Activated T-cell treated with anti-CD3 and anti-CD28 coated beads for 1 hour (primary cell): ENCODE data around the gene CTNNB1.
"Not testable (repeated sequence)": the region's sequence is repeated elsewhere in the genome, so short reads cannot be mapped to it uniquely, and the experiment has no call there.

Experiments used
- DNase-seq: peaks from one replicate; pipeline ENCODE4 v3.0.0-alpha.2; 2020; ENCODE audit warnings: low read depth

Gene CTNNB1

DNA sequence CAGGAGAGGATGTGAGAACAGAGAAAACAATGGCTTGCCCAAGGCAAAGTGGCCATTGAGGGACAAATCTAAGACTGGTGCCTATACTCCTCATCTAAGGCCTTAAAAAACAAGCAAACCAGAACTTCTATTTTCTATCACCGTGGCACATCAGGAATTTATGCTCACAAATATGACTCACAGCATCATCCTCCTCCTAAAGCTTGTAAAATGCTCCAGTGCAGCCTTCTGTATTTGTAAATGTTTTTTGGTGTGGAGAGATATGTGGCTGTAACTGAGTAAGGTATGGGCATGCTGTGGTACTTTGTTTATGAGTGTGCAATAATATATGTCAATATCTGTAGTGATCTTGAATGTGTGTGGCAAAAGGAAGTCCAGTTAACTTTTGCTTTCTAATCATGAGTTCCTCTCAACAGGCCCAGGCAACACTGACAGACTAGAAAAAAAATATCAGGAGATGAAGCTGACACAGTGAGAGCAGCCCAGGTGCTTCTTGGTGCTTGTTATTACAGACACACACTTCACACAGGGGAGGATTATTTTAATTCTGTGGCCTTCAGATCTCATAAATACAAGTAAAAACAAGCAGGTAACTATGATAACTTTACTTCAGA is 60.3 kb downstream of the CTNNB1 start:
- no peak for DNase-seq

DNA sequence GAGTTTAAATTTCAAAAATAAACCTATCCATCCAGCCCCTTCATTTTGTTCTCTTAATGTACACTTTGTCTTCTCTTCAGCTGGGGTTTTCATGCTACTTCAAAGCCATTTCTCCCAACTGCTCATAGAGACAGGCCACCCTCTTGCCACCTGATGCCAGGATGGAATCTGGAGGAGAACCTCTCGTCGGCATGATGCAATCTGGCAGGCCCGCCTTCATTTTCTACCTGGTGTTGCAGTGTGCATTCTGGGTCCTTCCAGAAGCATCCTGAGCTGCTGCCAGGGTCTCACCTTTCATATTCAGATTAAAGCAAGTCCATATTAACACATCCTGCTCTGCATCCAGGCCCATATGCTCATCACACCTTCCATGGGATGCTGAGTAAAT is 60.8 kb downstream of the CTNNB1 start:
- DNase-seq, result no peak

DNA sequence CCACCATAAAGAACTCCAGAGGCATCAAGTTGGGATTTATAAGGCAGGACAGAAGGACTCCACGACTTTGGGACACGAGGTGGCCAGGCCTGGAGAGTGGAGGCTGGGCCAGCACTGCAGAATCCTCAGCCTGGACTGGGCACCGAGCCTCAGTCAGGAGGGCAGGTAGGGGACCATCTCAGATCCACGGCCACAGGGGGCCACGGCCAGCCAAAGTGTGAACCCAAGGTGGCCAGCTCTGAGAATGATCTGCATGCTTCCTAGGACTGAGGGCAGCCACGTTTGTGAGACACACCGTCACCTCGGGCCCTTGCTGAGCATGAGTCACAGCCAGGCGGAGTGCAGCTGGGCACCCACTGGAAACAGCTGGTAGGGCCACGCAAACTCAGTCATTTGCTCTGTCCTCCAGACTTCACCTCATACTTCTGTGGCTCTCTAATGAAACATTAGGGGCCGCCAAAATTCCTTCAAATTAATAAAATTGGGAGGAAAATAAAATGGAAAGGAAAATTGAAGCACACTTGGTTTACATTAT is 65.8 kb downstream of the CTNNB1 start:
- no peak for DNase-seq

DNA sequence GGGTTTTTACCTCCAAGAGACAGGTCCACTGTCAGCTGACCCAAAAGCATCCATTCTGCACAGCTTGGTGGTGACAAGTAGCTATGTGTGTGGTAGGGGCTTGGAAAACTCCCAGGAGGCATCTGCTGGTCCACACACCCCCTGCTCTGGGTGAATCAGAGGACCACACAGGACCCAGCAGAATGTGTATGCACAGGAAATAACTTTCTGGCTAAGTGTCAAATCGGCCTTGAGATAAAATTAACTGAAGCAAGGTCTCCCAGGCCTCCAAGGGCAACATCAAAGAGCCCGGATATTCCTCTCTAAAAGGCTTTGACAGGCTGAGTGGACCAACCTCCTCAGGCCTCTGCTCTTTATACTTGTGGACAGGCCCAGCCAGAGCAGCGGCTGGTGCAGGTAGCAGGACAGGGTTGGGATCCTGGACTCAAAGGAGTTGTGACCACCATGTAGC is 66.5 kb downstream of the CTNNB1 start:
- no peak for DNase-seq

DNA sequence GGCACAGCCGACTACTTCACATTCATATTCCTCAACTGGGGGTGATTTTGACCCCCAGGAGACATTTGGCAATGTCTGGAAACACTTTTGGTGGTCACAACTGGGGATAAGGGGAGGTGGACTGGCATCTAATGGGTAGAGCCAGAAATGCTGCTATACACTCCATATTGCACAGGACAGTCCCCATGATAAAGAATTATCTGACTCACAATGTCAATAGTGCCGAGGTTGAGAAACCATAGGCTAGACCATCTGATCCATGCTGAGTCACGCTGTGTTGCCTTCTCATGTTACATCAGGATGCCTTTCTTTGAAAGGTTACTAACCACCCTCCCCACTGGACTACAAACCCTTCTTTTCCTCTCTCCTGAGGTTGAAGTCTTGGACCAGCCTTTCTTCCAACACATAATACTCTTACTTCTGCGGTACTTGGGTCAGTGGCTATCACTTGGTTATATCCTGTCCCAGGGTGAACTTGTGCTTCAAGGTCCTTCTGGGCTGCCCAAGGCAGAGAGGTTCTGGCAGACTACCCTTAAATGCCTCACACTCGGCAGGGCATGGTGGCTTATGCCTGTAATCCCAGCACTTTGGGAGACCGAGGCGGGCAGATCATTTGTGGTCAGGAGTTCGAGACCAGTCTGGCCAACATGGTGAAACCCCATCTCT is 68.8 kb downstream of the CTNNB1 start:
- DNase-seq, result no peak

DNA sequence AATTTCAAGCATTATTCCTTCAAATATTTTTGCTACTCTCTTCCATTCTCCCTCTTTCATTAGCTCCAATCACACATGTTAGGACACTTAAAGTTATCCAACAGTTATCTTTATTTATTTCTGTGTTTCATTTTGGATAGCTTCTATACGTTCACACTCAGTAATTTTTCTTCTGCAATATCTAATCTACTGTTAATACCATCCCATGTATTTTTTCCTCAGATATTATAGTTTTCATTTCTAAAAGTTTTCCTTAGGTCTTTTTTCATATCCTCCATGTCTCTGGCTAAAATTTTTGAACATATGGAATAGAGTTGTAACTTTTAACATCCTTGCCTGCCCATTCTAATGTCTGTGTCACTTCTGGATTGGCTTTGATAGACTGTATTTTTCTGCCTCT is 73.4 kb downstream of the CTNNB1 start:
- no peak for DNase-seq

DNA sequence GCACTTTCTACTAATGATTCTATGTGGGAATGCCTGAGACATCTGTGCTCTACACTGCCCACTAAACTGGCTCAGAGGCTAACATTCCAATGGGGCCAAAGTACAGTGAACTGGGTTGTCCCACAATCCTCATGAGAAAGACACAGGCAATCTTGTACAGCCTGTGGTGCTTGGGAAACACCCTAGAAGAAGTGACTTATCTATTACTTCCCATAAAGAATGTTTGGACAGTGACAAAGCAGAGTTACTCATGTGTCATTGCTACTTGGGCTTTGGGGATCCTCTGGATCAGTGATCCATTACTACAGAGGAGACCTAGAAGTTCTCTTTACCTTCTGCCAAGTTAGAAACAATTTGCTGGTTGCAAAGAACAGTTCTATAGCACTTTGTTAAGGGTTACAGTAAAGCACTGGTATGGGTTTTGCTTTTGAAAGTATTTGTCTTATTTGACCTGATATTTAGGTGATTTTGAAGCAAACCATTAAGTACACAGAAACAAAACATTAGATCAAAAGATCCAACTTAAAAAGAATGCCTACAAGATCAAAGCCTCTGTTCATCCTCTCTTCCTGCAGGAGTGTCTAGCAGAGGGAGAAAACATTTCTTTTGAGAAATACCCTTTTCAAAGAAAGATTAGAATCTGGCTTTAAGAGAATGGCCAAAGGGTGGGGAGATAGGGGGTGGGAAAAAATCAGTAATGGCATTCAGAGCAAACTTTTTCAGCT is 75.8 kb downstream of the CTNNB1 start:
- DNase-seq, result no peak

DNA sequence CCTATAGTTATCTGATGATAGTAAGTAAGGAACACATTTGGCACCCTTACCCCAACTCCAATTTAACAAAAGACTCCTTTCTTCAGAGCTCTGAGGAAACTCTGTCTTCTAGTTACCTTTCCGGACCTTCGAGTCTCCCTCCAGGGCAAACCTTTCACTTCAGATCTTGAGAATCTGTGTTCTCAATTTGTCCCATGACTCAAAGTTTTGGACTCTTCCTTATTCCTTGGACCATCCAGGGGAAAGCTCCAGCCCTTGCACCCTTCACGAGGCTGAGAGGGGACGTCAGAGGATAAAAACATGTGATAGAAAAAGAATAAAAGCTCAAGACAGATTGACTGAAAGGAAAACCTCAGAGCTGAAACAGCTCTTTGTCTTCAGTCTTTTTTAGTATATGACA is 76.9 kb downstream of the CTNNB1 start:
- no peak for DNase-seq

DNA sequence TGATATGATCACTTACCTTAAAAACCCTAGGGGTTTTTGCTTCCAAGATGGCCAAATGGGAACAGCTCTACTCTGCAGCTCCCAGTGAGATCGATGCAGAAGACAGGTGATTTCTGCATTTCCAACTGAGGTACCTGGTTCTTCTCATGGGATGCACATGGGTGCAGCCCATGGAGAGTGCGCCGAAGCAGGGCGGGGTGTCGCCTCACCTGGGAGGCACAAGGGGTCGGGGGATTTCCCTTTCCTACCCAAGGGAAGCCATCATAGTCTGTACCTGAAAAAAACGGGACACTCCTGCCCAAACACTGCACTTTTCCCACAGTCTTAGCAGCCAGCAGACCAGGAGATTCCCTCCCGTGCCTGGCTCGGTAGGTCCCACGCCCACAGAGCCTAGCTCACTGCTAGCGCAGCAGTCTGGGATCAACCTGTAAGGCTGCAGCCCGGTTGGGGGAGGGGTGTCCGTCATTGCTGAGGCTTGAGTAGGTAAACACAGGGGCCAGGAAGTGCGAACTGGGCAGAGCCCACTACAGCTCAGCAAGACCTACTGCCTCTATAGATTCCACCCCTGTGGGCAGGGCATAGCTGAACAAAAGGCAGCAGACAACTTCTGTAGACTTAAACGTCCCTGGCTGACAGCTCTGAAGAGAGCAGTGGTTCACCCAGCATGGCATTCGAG is 78.6 kb downstream of the CTNNB1 start:
- no peak for DNase-seq

DNA sequence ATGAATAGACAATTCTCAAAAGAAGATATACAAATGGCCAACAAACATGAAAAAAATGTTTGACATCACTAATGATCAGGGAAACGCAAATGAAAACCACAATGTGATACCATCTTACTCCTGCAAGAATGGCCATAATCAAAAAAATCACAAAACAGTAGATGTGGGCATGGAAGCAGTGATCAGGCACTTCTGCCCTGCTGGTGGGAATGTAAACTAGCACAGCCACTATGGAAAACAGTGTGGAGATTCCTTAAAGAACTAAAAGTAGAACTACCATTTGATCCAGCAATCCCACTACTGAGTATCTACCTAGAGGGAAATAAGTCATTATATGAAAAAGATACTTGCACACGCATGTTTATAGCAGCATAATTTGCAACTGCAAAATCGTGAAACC is 85.6 kb downstream of the CTNNB1 start:
- not testable (repeated sequence) for DNase-seq

DNA sequence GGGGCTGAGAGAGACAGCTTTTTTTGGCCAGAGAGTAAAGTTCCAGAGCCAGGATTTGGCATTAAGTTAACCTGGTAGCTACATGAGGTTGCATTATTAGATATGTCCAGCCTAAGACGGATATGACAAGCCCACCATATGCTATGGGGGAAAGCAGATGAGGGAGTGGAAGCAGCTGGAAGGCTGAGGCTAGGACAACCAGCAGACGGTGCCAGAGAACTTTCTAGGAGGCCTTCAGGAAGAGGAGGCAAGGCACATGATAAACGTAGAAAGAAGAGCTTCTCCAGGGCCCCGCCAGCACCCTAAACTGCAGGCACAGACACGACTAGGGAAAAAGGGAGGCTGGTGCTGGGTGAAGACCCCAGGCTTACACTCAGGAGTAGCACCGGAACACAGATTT is 87.0 kb downstream of the CTNNB1 start:
- DNase-seq, result no peak

DNA sequence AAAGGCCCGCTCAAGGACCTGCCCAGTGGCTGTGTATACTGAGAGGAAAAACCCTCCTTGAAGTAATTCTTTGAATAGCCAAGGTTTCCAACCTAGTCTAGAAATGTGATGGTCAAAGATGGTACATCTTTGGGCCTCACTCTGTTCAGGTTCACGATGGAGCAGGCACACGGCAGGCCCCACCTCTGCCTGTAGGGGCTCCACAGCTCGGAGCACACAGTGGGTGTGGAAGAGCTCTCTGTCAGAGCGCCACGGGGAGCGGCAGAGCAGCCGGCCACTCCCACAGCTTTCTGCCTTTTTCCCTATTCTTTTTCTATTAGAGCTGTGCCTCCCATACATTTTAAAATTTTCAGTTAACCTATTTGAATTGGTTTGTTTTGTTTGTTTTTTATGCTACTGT is 89.5 kb downstream of the CTNNB1 start:
- DNase-seq, result no peak
